HepG2 (cell line): ENCODE results near the gene CHMP6. TPM values are rescaled to one million over a fixed set of nuclear protein-coding genes. Genes with fewer than 3 reads are reported as not detected.

ENCODE experiments used
- HNRNPLL ChIP-seq: fragments of 200-400 bp; formaldehyde crosslinking; IDR thresholded peaks from 2 replicates; pipeline ENCODE4 v1.6.1; 2017; ENCODE audit warnings: mild to moderate bottlenecking, low read depth, low read length; ENCODE audit not compliant: poor library complexity, severe bottlenecking
- LBX2 ChIP-seq: sonication (generic); formaldehyde crosslinking; IDR thresholded peaks from 2 replicates; pipeline ENCODE4 v1.5.0; 2020; ENCODE audit warnings: missing genetic modification reagents, mild to moderate bottlenecking, borderline replicate concordance
- MEF2D ChIP-seq: sonication (generic); formaldehyde crosslinking; IDR thresholded peaks from 2 replicates; pipeline ENCODE4 v1.5.1; 2020; ENCODE audit warnings: mild to moderate bottlenecking, missing genetic modification reagents
- MYC ChIP-seq: sonication (generic); formaldehyde crosslinking; IDR thresholded peaks from 2 replicates; pipeline ENCODE4 v1.9.0; 2021; ENCODE audit warnings: missing genetic modification reagents, borderline replicate concordance
- RAD21 ChIP-seq: fragments of 450-650 bp; formaldehyde crosslinking; IDR thresholded peaks from 2 replicates; pipeline ENCODE4 v1.5.0; 2020; ENCODE audit warnings: mild to moderate bottlenecking
- ZBTB33 ChIP-seq: sonication (generic); formaldehyde crosslinking; IDR thresholded peaks from 2 replicates; pipeline ENCODE4 v1.4.0; 2020; ENCODE audit warnings: missing genetic modification reagents
- ZFP36L1 ChIP-seq: sonication (generic); formaldehyde crosslinking; IDR thresholded peaks from 2 replicates; pipeline ENCODE4 v1.8.0; 2022; ENCODE audit warnings: mild to moderate bottlenecking, missing genetic modification reagents, moderate library complexity
- ZGPAT ChIP-seq: IDR thresholded peaks from 2 replicates; pipeline ENCODE4 v1.6.1; 2016; ENCODE audit warnings: mild to moderate bottlenecking
- ZNF296 ChIP-seq: sonication (generic); formaldehyde crosslinking; conservative IDR thresholded peaks from 2 replicates; pipeline ENCODE4 v1.5.0; 2020; ENCODE audit warnings: mild to moderate bottlenecking, missing genetic modification reagents
- ZNF776 ChIP-seq: sonication (generic); formaldehyde crosslinking; IDR thresholded peaks from 2 replicates; pipeline ENCODE4 v1.4.0; 2020; ENCODE audit warnings: mild to moderate bottlenecking, missing genetic modification reagents
- polyA plus RNA-seq, 8 experiments: library from polyadenylated mRNA; depleted of rRNA in 3 of 8; stranded (reverse) in 7 of 8; unstranded in 1 of 8; fragments of >200 nt; fragmentation: Illumina TruSeq in 4 of 8; extraction: Trizol in 4 of 8; gene quantifications; 2 replicates each; pipeline versions ENCODE4 v1.2.1 to v1.2.3, GENCODE V29; 2011 to 2016; ENCODE audit warnings: low read depth in 4 of 8, missing spikeins in 1 of 8, mixed read lengths in 1 of 8; ENCODE audit not compliant: insufficient read depth in 1 of 8
- total RNA-seq, 5 experiments: library from RNA; depleted of rRNA; stranded (reverse); fragments of >200 nt; fragmentation: Illumina TruSeq; extraction: Trizol; gene quantifications; 2 replicates each; pipeline ENCODE4 v1.2.3, GENCODE V29; 2016; ENCODE audit warnings: low read depth in 1 of 5

CHMP6 gene
- total and polyA plus RNA-seq, 2 of the 13 experiments (the other 11 are each of a cell fraction or from before 2014, with no cell fraction given): 11.1 to 24.2 TPM

GRCh38 chr17:80970044-80970761 lies 21.4 kb upstream of the CHMP6 start (continued):
- TF ChIP-seq ZBTB33 (CRISPR knock-in tag) (0 out of 2 replicates have a peak, but pooled peaks have one; percentile 20), ZGPAT (no peak), ZFP36L1 (CRISPR knock-in tag) (no peak), RAD21 (CRISPR knock-in tag) (peak; percentile 64), ZNF776 (CRISPR knock-in tag) (no peak), ZNF296 (CRISPR knock-in tag) (no peak), MYC (CRISPR knock-in tag) (0 out of 2 replicates have a peak, but pooled peaks have one; percentile 24), LBX2 (0 out of 2 replicates have a peak, but pooled peaks have one; percentile 51), MEF2D (CRISPR knock-in tag) (no peak), HNRNPLL (peak; percentile 28)
